NB4 (cell line): ENCODE measurements around the gene THAP10.

Source experiments
- DNase-seq: peaks from one replicate; pipeline ENCODE4 v3.0.0; 2010; ENCODE audit warnings: low read depth
- H3K4me3 ChIP-seq: one replicate; pipeline ENCODE4 v1.5.1; 2011; ENCODE audit warnings: mild to moderate bottlenecking, low read depth, low read length, moderate library complexity
- CTCF ChIP-seq: IDR thresholded peaks from one replicate; pipeline ENCODE4 v1.5.1; 2012; ENCODE audit warnings: low read depth, low read length
- MAX ChIP-seq: IDR thresholded peaks from 2 replicates; pipeline ENCODE4 v1.6.1; 2011; ENCODE audit warnings: low read depth, low read length
- MYC ChIP-seq: IDR thresholded peaks from 2 replicates; pipeline ENCODE4 v1.6.1; 2011; ENCODE audit warnings: low read depth, low read length
- POLR2A ChIP-seq: IDR thresholded peaks from 2 replicates; pipeline ENCODE4 v1.6.1; 2011; ENCODE audit warnings: mild to moderate bottlenecking; ENCODE audit not compliant: insufficient read length; ENCODE audit errors: extremely low read depth

The THAP10 gene

GRCh38 chr15:70853973-70854665, 38.1 kb downstream of the THAP10 start, which contains the start of gene LARP6:
Gene LARP6, minus strand, starts transcription at chr15:70854157. Its CDS starts 69 bp downstream, at chr15:70854088.
- H3K4me3 ChIP-seq, result no peak within 1 kb of the TSS
- TF ChIP-seq POLR2A (no peak), MYC (no peak), CTCF (no peak), MAX (no peak)
- peak; percentile 9 for DNase-seq

GRCh38 chr15:70853318-70853972, 38.8 kb downstream of the THAP10 start:
- TF ChIP-seq CTCF (no peak), MYC (no peak), POLR2A (no peak), MAX (no peak)
- no peak for DNase-seq
- no peak overlapping the region for H3K4me3 ChIP-seq

GRCh38 chr15:70852501-70853317, 39.5 kb downstream of the THAP10 start:
- no peak for DNase-seq
- H3K4me3 ChIP-seq, result no peak overlapping the region
- no peak for TF ChIP-seq MAX
- TF ChIP-seq CTCF, result no peak
- no peak for TF ChIP-seq POLR2A
- TF ChIP-seq MYC, result no peak

- DNase-seq, result no peak
- TF ChIP-seq MYC (no peak), MAX (no peak), POLR2A (no peak), CTCF (no peak)
- no peak overlapping the region for H3K4me3 ChIP-seq
These were observed 40.3 kb downstream of the THAP10 start for GRCh38 chr15:70851889-70852288.

- TF ChIP-seq MYC (no peak), MAX (no peak), POLR2A (no peak), CTCF (no peak)
- H3K4me3 ChIP-seq, result no peak overlapping the region
- DNase-seq, result no peak
These were observed 46.5 kb downstream of the THAP10 start for GRCh38 chr15:70845602-70846360.
